Liver (tissue), 3 donors: ENCODE data around the gene ABCA1.

Experiments
- CTCF ChIP-seq: fragments of 150-350 bp; IDR thresholded peaks from 2 replicates; pipeline ENCODE4 v1.5.1; 2017; ENCODE audit warnings: improper control_type of control experiment, low read depth, low read length; ENCODE audit not compliant: missing input control
- EGR1 ChIP-seq, 2 donors: IDR thresholded peaks; 2 replicates each; pipeline ENCODE4 v1.6.1; 2016 to 2018; ENCODE audit warnings: antibody characterized with exemption in 2 of 2, low read depth in 2 of 2
- JUND ChIP-seq, 2 donors: IDR thresholded peaks; 2 replicates each; pipeline ENCODE4 v1.6.1; 2016; ENCODE audit warnings: antibody characterized with exemption in 2 of 2
- RXRA ChIP-seq, 2 donors: IDR thresholded peaks; 2 replicates each; pipeline ENCODE4 v1.6.1; 2017 to 2018; ENCODE audit warnings: antibody characterized with exemption in 2 of 2, mild to moderate bottlenecking in 1 of 2
- TAF1 ChIP-seq: conservative IDR thresholded peaks from 2 replicates; pipeline ENCODE4 v1.6.1; 2016; ENCODE audit warnings: antibody characterized with exemption, mild to moderate bottlenecking
- TF ChIP-seq, protein P1 (sequence below): IDR thresholded peaks from 2 replicates; pipeline ENCODE4 v1.6.1; 2016; ENCODE audit warnings: antibody characterized with exemption
- donor health status: healthy.
- donor health status: healthy.

DNA sequence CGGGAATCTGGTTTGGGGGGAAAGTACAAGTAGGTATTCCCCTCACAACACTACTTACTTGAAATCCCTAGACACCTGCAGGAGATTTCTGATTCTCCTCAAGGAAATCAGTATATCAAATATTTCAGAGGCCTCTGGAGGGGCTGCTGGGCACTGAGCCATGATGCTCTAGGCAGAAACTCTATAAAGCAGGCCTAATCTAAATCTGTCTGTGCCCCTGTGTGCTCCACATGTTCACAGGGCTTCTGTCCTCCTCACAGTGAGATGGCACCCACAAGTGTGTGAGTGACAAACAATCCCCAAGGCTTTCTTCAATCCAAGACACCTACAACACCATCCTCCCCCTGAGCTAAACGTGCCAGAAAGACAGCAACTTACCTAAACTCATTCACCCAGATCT is 125.0 kb downstream of the ABCA1 start:
- TF ChIP-seq CTCF (no peak), RXRA (IDR thresholded peaks at IDR 0.05) (no peak), EGR1 (IDR thresholded peaks at IDR 0.05; ENCODE audit: low read depth in 2 of 2) (no peak), TAF1 (no peak), JUND (IDR thresholded peaks at IDR 0.05) (no peak)
- TF ChIP-seq, protein P1, sequence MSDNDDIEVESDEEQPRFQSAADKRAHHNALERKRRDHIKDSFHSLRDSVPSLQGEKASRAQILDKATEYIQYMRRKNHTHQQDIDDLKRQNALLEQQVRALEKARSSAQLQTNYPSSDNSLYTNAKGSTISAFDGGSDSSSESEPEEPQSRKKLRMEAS = no peak
